Measurements from ENCODE around the gene NUP210.

NUP210 gene

DNA sequence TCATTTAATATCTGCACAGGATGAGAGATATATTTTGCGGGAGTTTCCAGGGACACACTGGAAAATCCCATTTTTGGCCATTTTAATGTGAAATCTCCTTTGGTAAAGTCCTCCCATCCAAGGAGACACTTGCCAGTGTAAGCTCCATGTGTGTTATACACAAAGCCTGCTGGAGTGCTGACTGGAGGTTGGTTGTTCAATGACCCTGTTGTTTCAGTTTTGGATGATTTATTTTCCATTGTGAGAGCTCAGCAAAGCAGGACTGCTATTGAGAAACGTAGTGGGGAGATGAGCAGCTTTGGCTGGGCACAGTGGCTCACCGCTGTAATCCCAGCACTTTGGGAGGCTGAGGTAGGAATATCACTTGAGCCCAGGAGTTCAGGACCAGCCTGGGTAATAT lies 127.7 kb downstream of the NUP210 start:
- no peak for DNase-seq (ENCODE audit: low spot score)
- TF ChIP-seq, protein P1, sequence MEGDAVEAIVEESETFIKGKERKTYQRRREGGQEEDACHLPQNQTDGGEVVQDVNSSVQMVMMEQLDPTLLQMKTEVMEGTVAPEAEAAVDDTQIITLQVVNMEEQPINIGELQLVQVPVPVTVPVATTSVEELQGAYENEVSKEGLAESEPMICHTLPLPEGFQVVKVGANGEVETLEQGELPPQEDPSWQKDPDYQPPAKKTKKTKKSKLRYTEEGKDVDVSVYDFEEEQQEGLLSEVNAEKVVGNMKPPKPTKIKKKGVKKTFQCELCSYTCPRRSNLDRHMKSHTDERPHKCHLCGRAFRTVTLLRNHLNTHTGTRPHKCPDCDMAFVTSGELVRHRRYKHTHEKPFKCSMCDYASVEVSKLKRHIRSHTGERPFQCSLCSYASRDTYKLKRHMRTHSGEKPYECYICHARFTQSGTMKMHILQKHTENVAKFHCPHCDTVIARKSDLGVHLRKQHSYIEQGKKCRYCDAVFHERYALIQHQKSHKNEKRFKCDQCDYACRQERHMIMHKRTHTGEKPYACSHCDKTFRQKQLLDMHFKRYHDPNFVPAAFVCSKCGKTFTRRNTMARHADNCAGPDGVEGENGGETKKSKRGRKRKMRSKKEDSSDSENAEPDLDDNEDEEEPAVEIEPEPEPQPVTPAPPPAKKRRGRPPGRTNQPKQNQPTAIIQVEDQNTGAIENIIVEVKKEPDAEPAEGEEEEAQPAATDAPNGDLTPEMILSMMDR (IDR thresholded peaks at IDR 0.05; ENCODE audit: extremely low read depth, missing control alignments), result no peak

DNA sequence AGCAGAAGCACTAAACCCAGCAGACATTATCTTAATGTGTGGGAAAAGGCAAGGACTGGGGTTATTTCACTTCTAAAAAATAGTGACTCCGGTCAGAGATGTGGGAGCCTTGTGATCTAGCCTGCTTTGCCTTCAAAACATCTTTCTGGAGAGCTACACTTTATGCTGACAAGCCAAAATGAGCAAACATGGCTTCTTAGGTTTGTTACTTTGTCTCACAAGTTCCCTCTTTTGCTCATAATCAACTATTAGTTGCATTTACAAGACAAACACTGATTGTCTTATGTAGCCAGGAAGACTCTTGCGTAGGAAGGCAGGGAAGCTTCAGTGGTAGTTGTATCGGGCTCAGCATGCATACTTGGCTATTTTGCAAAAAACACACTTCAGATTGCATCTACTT lies 129.2 kb downstream of the NUP210 start:
- DNase-seq (ENCODE audit: low spot score), result no peak

DNA sequence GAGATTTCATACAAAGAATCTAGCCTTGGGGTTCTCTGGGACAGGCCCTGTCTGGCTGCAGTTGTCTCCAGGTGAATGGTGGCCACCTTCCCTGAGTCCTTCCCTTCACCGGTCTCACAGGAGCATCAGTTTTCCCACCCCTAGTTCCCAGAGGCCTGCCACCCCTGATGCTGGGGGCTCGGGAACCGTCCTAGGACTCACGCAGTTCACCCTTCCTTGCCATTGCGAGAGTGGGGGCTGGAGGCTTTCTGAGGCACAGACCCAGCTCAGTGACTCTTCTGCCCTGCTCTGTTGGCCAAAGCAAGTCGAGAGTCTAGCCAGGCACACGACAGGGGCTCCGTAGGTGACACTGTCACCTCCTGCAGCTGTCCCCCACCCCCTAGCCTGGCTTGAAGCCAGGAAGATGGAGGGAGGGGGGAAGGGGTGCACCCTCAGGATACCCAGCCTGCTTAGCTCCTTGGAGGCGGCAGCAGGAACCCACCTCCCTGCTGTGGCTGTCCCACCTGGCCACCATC lies 130.3 kb downstream of the NUP210 start:
- DNase-seq (ENCODE audit: low spot score), result no peak
- TF ChIP-seq, protein P1 (IDR thresholded peaks at IDR 0.05; ENCODE audit: extremely low read depth, missing control alignments), result no peak

More for the DNA sequence above, 129.2 kb downstream of the NUP210 start:
- TF ChIP-seq, protein P1 (IDR thresholded peaks at IDR 0.05; ENCODE audit: extremely low read depth, missing control alignments), result no peak

- DNase-seq (ENCODE audit: low spot score), result no peak
- TF ChIP-seq, protein P1 (IDR thresholded peaks at IDR 0.05; ENCODE audit: extremely low read depth, missing control alignments), result no peak
Observed at GRCh38 chr3:13288732-13289718, 131.1 kb downstream of the NUP210 start.

GRCh38 chr3:13287833-13288232 lies 132.3 kb downstream of the NUP210 start:
- no peak for DNase-seq (ENCODE audit: low spot score)
- TF ChIP-seq, protein P1 (IDR thresholded peaks at IDR 0.05; ENCODE audit: extremely low read depth, missing control alignments), result no peak

- TF ChIP-seq, protein P1 (IDR thresholded peaks at IDR 0.05; ENCODE audit: extremely low read depth, missing control alignments), result no peak
- no peak for DNase-seq (ENCODE audit: low spot score)
Observed at GRCh38 chr3:13286873-13287272, 133.2 kb downstream of the NUP210 start.

DNA sequence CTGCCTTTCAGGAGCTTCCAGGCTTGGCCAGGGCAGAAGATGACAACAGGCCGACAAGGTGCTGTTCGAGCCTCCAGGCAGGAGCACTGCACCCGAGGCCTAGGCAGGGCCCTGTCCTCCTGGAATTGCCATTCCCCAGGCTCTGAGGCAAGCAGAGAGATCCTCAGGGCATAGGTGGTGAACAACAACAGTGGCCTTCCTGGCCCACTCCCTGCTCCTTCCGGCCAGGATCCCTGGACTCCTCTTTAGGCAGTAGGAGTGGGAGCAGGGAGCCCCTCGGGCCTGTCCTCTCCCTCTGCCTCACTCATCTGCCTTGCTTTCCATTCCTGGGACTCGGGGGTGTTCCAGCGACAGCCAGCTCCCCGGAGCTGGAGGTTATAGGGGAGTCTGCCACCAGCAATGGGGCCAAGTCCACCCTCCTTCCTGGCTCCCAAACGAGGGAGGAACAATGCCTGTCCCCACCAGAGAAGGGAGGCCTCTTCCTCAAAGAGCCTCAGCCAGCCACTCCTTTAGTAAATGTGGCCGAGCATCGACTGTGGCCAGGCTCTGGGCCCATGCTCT lies 135.0 kb downstream of the NUP210 start:
- TF ChIP-seq, protein P1 (IDR thresholded peaks at IDR 0.05; ENCODE audit: extremely low read depth, missing control alignments), result no peak
- DNase-seq (ENCODE audit: low spot score), result no peak
